Aorta (tissue), 5 donors: ENCODE measurements around the gene CDYL. TPM values are rescaled to one million over a fixed set of nuclear protein-coding genes. Genes with fewer than 3 reads are reported as not detected.

Source experiments
- ATAC-seq: fragments of 200-7000 bp; cut with Tn5 transposase; one replicate; pipeline ENCODE4 v1.9.1; 2022; ENCODE audit warnings: moderate library complexity; ENCODE audit not compliant: low FRiP score
- DNase-seq, 2 donors: peaks; one replicate each; pipeline ENCODE4 v3.0.0-alpha.2; 2020
- H3K27ac ChIP-seq, 2 donors: one replicate each; pipeline ENCODE4 v1.5.1; 2013; ENCODE audit warnings: low read length in 2 of 2, mild to moderate bottlenecking in 2 of 2, moderate library complexity in 2 of 2, control low read depth in 1 of 2, inconsistent platforms in 1 of 2, low read depth in 1 of 2
- H3K27me3 ChIP-seq, 2 donors: one replicate each; pipeline ENCODE4 v1.6.1; 2013; ENCODE audit warnings: control low read depth in 1 of 2, low read length in 1 of 2, mild to moderate bottlenecking in 1 of 2, moderate library complexity in 1 of 2; ENCODE audit not compliant: insufficient read depth in 2 of 2, control insufficient read depth in 1 of 2
- H3K36me3 ChIP-seq, 2 donors: one replicate each; pipeline ENCODE4 v1.6.1; 2013; ENCODE audit warnings: control low read depth in 1 of 2, low read length in 1 of 2, mild to moderate bottlenecking in 1 of 2; ENCODE audit not compliant: insufficient read depth in 2 of 2, control insufficient read depth in 1 of 2
- H3K4me1 ChIP-seq, 2 donors: one replicate each; pipeline ENCODE4 v1.6.1; 2013; ENCODE audit warnings: low read length in 2 of 2, control low read depth in 1 of 2, mild to moderate bottlenecking in 1 of 2, moderate library complexity in 1 of 2; ENCODE audit not compliant: insufficient read depth in 2 of 2, control insufficient read depth in 1 of 2
- H3K4me3 ChIP-seq, 2 donors: one replicate each; pipeline ENCODE4 v1.5.1; 2013; ENCODE audit warnings: low read length in 2 of 2, control low read depth in 1 of 2, mild to moderate bottlenecking in 1 of 2
- H3K9me3 ChIP-seq: one replicate; pipeline ENCODE4 v1.6.1; 2013; ENCODE audit warnings: mild to moderate bottlenecking, low read length; ENCODE audit not compliant: control insufficient read depth
- WGBS, 2 donors: extraction: QIAGEN DNeasy Blood & Tissue Kit; methylation state at CpG; one replicate each; pipeline ENCODE4 v1.1.7; 2013; 5-methylcytosine and 5-hydroxymethylcytosine counted together
- intact Hi-C, 2 donors: fragments of 100-400 bp; cut with DNase I; formaldehyde crosslinking; loops; one replicate each; pipeline versions ENCODE4 v1.14.2 to v1.15.0; 2022
- polyA plus RNA-seq, 2 donors: library from polyadenylated mRNA; stranded (reverse); fragments of 200-250 nt; gene quantifications; one replicate each; pipeline ENCODE4 v1.2.3, GENCODE V29; 2013
- total RNA-seq, 2 donors: library from RNA; stranded (reverse); fragmentation: NEBNext Ultra II Directional; extraction: Animal tissue kit (Norgen Biotek cat#: 25700); gene quantifications; one replicate each; pipeline ENCODE4 v1.2.1, GENCODE V29; 2021
- donor health status: healthy with polysubstance abuse.
- donor health status: Bipolar disorder and iron deficiency.
- donor health status: DM: no; HTN: no; CAD: no.
- donor health status: DM: no; HTN: no; CAD: no.
- donor health status: DM: yes; HTN: yes; CAD: no.

The CDYL gene
- total and polyA plus RNA-seq, 4 donors, result 9.6 to 44.2 (median 26.4) TPM

DNA sequence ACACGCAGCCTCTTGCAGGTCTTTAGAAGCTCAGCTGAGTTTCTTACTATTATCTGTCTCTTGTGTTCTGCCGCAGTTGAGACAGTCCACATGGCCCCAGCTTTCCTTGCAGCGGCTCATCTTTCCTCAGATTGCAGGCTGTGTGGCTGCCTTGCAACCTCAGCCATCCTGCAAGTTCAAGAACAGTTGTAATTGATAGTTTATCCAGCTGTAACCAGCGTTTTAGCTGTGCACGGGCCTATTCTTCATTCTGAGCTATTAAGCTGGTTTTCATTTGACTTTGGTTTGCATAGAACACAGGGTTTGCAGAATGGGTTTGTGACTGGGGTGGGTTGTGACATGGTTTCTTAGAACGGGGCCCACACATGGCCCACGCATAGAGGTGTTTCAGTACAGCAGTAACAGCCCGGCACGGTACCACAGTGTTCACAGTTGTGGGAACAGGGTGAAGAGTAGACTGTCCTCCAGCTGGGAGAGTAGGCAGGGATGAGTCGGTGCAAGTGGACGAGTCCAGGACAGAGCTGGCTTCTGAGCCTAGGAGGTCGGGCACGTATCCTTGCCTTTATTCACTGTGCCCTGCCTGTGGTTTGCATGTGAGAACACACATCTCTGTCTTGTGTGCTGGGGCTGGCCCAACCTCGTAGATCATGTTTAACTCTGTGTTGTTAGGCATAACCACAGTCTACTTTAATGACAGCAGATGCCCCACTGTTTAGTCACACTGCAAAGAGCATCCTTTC is 138.4 kb downstream of the CDYL start:
- 37 to 49% methylated on average over 14 of the region's 14 CpGs for WGBS, 2 donors
- Histone ChIP-seq H3K36me3 (no peaks in the 10 kb centered on the region), H3K27ac (no peak overlapping the region), H3K4me1 (peaks cover 2 to 23% of the 10 kb centered on the region in 2 donors), H3K9me3 (no peaks in the 10 kb centered on the region), H3K4me3 (no peak overlapping the region), H3K27me3 (no peaks in the 10 kb centered on the region)
- DNase-seq (no peak), ATAC-seq (no peak)
- intact Hi-C loops, result no loop called here

DNA sequence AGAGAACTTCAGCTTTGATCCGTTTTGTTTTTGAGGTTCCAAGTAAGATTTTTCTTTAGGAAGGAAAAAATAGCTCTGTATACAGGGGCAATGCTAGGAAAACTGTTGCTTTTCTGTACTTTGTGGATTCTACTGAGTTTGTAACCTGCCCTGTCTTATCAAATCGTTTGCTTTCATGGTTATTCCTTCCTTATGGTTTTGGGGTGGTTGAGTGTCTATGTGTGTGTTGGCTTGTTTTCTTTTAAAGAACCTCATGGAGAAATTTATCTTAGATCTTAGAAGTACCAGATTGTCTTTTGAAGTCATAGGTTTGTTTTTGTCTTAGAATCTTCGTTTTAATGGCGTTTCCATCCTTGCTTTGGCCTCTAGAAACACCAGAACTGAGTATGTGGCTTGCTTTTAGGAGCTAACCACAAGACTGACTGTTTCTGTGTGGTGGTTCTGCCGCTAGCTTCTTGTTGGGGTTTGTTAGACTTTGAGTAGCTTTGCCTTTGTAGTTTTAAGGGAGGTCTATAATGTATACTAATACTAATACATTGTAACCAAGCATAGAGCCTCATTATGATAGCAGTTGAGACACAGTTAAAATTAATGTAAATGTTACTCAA is 140.9 kb downstream of the CDYL start:
- Histone ChIP-seq H3K9me3 (no peaks in the 10 kb centered on the region), H3K36me3 (no peaks in the 10 kb centered on the region), H3K4me3 (no peak overlapping the region), H3K27me3 (no peaks in the 10 kb centered on the region), H3K27ac (no peak overlapping the region), H3K4me1 (peaks cover 2 to 23% of the 10 kb centered on the region in 2 donors)
- no peak for DNase-seq
- intact Hi-C loops, result no loop called here
- ATAC-seq, result no peak
- 54 to 73% methylated on average over 5 of the region's 5 CpGs for WGBS, 2 donors

DNA sequence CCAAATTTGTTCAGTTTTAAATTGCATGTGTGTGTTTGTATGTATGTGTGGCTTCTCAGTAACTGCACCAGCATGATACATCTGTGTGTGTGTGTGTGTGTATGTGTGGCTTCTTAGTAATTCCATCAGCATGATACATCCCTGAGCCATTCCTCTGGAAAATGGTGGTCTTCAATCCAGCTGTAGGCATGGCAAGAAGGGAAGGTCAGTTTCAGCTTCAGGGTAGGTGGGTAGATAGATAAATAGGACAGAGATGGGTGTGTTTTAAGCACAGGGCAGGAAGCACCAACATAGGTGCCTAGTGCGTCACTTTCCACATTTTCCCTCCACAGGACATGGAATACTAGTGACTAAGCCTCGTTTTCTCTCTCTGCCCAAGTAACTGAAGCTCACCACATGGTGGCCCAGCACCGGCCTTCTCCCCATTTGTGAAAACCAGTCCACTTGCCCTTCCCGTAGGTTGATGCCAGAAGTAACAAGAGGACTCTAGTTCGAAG is 144.8 kb downstream of the CDYL start:
- intact Hi-C loops, result no loop called here
- 86 to 91% methylated on average over 5 of the region's 5 CpGs for WGBS, 2 donors

DNA sequence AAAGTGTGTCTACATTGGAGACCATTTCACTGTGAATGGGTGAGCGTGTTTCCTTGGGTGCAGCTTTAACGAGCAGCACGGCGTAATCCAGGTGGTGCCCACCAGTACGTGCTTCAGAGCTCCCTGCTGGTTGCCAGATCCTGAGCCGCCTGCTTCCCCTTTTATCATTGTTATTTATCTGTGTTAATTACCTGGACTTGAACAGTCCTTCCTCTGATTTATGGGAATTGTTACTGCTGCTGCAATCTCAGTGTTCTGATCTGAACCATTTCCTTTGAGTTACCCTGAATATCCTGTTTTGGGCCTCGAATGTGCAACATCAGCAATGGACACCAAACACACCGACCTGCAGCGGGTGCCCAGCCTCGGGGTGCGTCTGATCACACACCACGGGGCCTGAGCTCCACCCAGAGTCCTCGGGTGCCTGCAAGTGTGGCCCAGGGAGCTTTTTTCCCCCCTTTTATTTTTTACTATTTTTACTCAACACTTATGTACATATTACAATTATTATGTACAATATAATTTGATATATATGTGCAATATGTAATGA is 146.4 kb downstream of the CDYL start:
- DNase-seq (no peak), ATAC-seq (no peak)
- no peaks in the 10 kb centered on the region for H3K27me3 ChIP-seq
- H3K9me3 ChIP-seq, result no peaks in the 10 kb centered on the region
- H3K36me3 ChIP-seq, result no peaks in the 10 kb centered on the region
- H3K4me3 ChIP-seq, result no peak overlapping the region
- H3K27ac ChIP-seq, result no peak overlapping the region
- no peaks in the 10 kb centered on the region for H3K4me1 ChIP-seq
- WGBS, 2 donors, result 94 to 95% methylated on average over 13 of the region's 13 CpGs
- intact Hi-C loops, result no loop called here

More for the DNA sequence above, 144.8 kb downstream of the CDYL start:
- Histone ChIP-seq H3K9me3 (no peaks in the 10 kb centered on the region), H3K36me3 (no peaks in the 10 kb centered on the region), H3K4me1 (no peaks in the 10 kb centered on the region), H3K27me3 (no peaks in the 10 kb centered on the region), H3K27ac (no peak overlapping the region), H3K4me3 (no peak overlapping the region)
- ATAC-seq (no peak), DNase-seq (no peak)

DNA sequence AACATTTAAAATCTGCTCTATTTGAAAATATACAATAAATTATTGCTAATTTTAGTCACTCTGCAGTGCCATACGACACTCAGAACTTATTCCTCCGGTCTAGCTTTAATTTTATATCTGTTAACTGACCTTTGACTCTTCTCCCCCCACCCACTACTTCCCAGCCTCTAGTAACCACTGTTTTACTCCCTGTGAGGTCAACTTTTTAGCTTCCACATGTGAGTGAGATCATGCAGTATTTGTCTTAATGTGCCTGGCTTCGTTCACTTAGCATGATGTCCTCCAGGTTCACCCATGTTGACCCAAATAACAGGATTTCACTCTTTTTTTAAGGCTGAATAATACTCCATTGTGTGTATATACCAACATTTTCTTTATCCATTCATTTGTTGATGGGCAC is 146.9 kb downstream of the CDYL start:
- no peak for ATAC-seq
- no peaks in the 10 kb centered on the region for H3K27me3 ChIP-seq
- intact Hi-C loops, result no loop called here
- H3K27ac ChIP-seq, result no peak overlapping the region
- H3K9me3 ChIP-seq, result no peaks in the 10 kb centered on the region
- H3K36me3 ChIP-seq, result no peaks in the 10 kb centered on the region
- no peak overlapping the region for H3K4me3 ChIP-seq
- H3K4me1 ChIP-seq, result no peaks in the 10 kb centered on the region
- no peak for DNase-seq
- whole genome bisulfite sequencing, 2 donors, result 76 to 94% methylated on average over 3 of the region's 3 CpGs

DNA sequence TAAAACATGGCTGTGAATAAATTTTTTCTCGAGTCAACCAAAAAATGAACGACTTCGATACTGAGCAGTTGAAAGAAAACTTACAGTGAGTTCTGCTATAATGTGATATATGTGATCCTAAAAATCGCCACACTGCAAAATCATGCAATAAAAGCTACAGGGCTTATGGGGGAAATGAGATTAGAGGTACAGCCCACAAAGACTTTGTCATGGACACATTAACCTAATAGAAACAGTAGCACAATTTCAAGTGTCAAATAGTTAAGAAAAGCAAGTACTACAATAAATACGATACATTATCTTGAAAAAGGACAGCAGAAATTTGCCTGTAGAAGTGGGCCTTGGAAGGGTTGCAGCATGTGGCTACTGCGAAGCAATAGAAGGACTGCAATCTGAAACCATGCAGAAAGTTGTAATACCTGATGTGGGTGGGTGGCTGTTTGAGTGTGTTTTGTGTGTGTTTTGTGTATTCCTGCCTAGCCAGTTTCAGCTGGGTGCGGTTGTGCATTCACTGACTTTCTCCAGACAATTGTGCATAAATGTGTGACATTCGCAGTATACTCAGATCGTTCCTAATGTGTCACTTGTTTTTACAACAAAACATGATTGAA is 148.6 kb downstream of the CDYL start:
- WGBS, 2 donors, result 88 to 90% methylated on average over 9 of the region's 9 CpGs
- Histone ChIP-seq H3K27me3 (no peaks in the 10 kb centered on the region), H3K27ac (no peak overlapping the region), H3K9me3 (no peaks in the 10 kb centered on the region), H3K36me3 (no peaks in the 10 kb centered on the region), H3K4me1 (no peaks in the 10 kb centered on the region), H3K4me3 (no peak overlapping the region)
- ATAC-seq (no peak), DNase-seq (no peak)
- intact Hi-C loops, result no loop called here

DNA sequence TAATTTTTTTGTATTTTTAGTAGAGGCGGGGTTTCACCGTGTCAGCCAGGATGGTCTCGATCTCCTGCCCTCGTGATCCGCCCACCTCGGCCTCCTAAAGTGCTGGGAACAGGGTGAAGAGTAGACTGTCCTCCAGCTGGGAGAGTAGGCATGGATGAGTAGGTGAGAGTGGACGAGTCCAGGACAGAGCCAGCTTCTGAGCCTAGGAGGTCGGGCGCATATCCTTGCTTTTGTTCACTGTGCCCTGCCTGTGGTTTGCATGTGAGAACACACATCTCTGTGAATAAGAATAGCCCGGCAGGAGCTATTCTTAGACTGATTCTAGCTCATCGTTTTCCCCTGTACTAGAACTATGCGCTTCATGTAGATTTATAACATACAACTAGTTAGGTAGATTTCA is 149.4 kb downstream of the CDYL start:
- Histone ChIP-seq H3K4me1 (no peaks in the 10 kb centered on the region), H3K27ac (no peak overlapping the region), H3K4me3 (no peak overlapping the region), H3K36me3 (no peaks in the 10 kb centered on the region), H3K27me3 (no peaks in the 10 kb centered on the region), H3K9me3 (no peaks in the 10 kb centered on the region)
- DNase-seq, result no peak
- intact Hi-C loops, result no loop called here
- 86 to 90% methylated on average over 12 of the region's 12 CpGs for WGBS, 2 donors
- ATAC-seq, result no peak

DNA sequence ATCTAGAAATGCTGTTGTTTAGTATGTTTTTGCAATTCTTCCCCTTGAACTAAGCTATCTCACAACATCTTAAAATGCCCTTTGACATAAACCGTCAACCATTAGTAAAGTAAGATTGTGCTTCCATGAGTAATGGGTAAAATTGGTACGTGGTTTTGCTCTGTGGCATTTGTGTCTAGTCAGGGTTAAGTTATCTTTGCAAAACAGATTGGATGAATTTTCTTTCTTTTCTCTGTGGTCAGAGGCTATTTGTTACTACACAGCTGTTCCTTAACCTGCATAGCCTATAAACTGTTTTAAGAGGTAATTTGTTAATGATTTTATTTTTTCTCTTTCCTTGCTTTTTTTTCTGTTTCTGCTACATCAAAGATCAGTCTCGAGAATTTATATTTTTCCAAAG is 152.2 kb downstream of the CDYL start:
- H3K9me3 ChIP-seq, result no peaks in the 10 kb centered on the region
- H3K27ac ChIP-seq, result no peak overlapping the region
- no peaks in the 10 kb centered on the region for H3K27me3 ChIP-seq
- ATAC-seq, result no peak
- no peaks in the 10 kb centered on the region for H3K36me3 ChIP-seq
- no peaks in the 10 kb centered on the region for H3K4me1 ChIP-seq
- 95 to 96% methylated on average over 3 of the region's 3 CpGs for WGBS, 2 donors
- no peak for DNase-seq
- intact Hi-C loops, result no loop called here
- no peak overlapping the region for H3K4me3 ChIP-seq
